ENCODE results near the gene KLHL29.

The KLHL29 gene

GRCh38 chr2:23551875-23552274, 166.9 kb downstream of the KLHL29 start:
- DNase-seq (ENCODE audit: low spot score): no peak

GRCh38 chr2:23553561-23553960, 168.6 kb downstream of the KLHL29 start:
- no peak for DNase-seq (ENCODE audit: low spot score)

- DNase-seq (ENCODE audit: low spot score): no peak
These were observed 169.2 kb downstream of the KLHL29 start for GRCh38 chr2:23554054-23554697.

GRCh38 chr2:23555944-23556343, 171.0 kb downstream of the KLHL29 start:
- DNase-seq (ENCODE audit: low spot score): no peak

GRCh38 chr2:23556929-23557328, 171.9 kb downstream of the KLHL29 start:
- DNase-seq (ENCODE audit: low spot score): no peak

GRCh38 chr2:23557455-23557854, 172.5 kb downstream of the KLHL29 start:
- no peak for DNase-seq (ENCODE audit: low spot score)

- DNase-seq (ENCODE audit: low spot score): no peak
These were observed 174.7 kb downstream of the KLHL29 start for GRCh38 chr2:23559561-23560239.

GRCh38 chr2:23561088-23561487, 176.1 kb downstream of the KLHL29 start:
- DNase-seq (ENCODE audit: low spot score): peak; percentile 40

- DNase-seq (ENCODE audit: low spot score): no peak
These were observed 176.6 kb downstream of the KLHL29 start for GRCh38 chr2:23561544-23561943.

- DNase-seq (ENCODE audit: low spot score): no peak
These were observed 177.2 kb downstream of the KLHL29 start for GRCh38 chr2:23562143-23562542.

GRCh38 chr2:23563151-23563550, 178.2 kb downstream of the KLHL29 start:
- DNase-seq (ENCODE audit: low spot score): no peak

- DNase-seq (ENCODE audit: low spot score): peak; percentile 91
These were observed 179.0 kb downstream of the KLHL29 start for GRCh38 chr2:23563673-23564614.

- peak; percentile 85 for DNase-seq (ENCODE audit: low spot score)
These were observed 179.6 kb downstream of the KLHL29 start for GRCh38 chr2:23564615-23564960.

GRCh38 chr2:23565374-23565773, 180.4 kb downstream of the KLHL29 start:
- no peak for DNase-seq (ENCODE audit: low spot score)

GRCh38 chr2:23565814-23566213, 180.8 kb downstream of the KLHL29 start:
- no peak for DNase-seq (ENCODE audit: low spot score)

- peak; percentile 64 for DNase-seq (ENCODE audit: low spot score)
These were observed 181.5 kb downstream of the KLHL29 start for GRCh38 chr2:23566241-23567142.

- no peak for DNase-seq (ENCODE audit: low spot score)
These were observed 182.3 kb downstream of the KLHL29 start for GRCh38 chr2:23567161-23567756.

- DNase-seq (ENCODE audit: low spot score): no peak
These were observed 183.2 kb downstream of the KLHL29 start for GRCh38 chr2:23568211-23568610.

GRCh38 chr2:23568626-23569190, 183.7 kb downstream of the KLHL29 start:
- no peak for DNase-seq (ENCODE audit: low spot score)

- no peak for DNase-seq (ENCODE audit: low spot score)
These were observed 184.9 kb downstream of the KLHL29 start for GRCh38 chr2:23569761-23570365.

- no peak for DNase-seq (ENCODE audit: low spot score)
These were observed 186.1 kb downstream of the KLHL29 start for GRCh38 chr2:23571085-23571484.

Data from AG08396 (cell line).